WTC11 (cell line): ENCODE results near the gene KRTAP10-10. TPM values are rescaled to one million over a fixed set of nuclear protein-coding genes. Genes with fewer than 3 reads are reported as not detected.

Source experiments
- ATAC-seq: fragments of 200-7000 bp; cut with Tn5 transposase; 2 replicates; pipeline ENCODE4 v1.10.0; 2021; ENCODE audit warnings: mild to moderate bottlenecking, moderate library complexity
- CTCF ChIA-PET: fragments of 300-600 bp; sonication (Branson Sonifier 250); formaldehyde crosslinking; loops from one replicate; lab custom pipeline; 2021; ENCODE audit warnings: antibody characterized with exemption; lab: Charles Lee
- POLR2A ChIA-PET: fragments of 350-600 bp; sonication (Branson Sonifier 250); formaldehyde crosslinking; loops from one replicate; lab custom pipeline; 2021; ENCODE audit warnings: antibody characterized with exemption; lab: Charles Lee
- DNase-seq: peaks from one replicate; pipeline ENCODE4 v3.0.0; 2021; ENCODE audit warnings: low spot score
- H3K27ac Mint-ChIP-seq: 2 replicates; pipeline ENCODE4 v1.8.0; 2021; ENCODE audit warnings: mixed read lengths
- H3K27me3 Mint-ChIP-seq: 2 replicates; pipeline ENCODE4 v1.8.0; 2021; ENCODE audit warnings: low read depth, mild to moderate bottlenecking, moderate library complexity, mixed read lengths
- H3K36me3 Mint-ChIP-seq: 2 replicates; pipeline ENCODE4 v1.8.0; 2021; ENCODE audit warnings: mixed read lengths
- H3K4me1 Mint-ChIP-seq: 2 replicates; pipeline ENCODE4 v1.8.0; 2022; ENCODE audit warnings: mixed read lengths
- H3K4me3 Mint-ChIP-seq: 2 replicates; pipeline ENCODE4 v1.8.0; 2021; ENCODE audit warnings: mild to moderate bottlenecking, moderate library complexity, mixed read lengths
- H3K9me3 Mint-ChIP-seq: 2 replicates; pipeline ENCODE4 v1.8.0; 2021; ENCODE audit warnings: mixed read lengths
- ATF2 ChIP-seq: sonication (generic); formaldehyde crosslinking; IDR thresholded peaks from 2 replicates; pipeline ENCODE4 v1.8.1; 2022; ENCODE audit warnings: low read depth, missing genetic modification reagents, borderline replicate concordance
- EMX1 ChIP-seq: fragments of 250-450 bp; sonication (Bioruptor Pico); IDR thresholded peaks from 2 replicates; pipeline ENCODE4 v1.8.0; 2021; ENCODE audit warnings: mild to moderate bottlenecking
- ETV6 ChIP-seq: sonication (generic); formaldehyde crosslinking; IDR thresholded peaks from 2 replicates; pipeline ENCODE4 v1.8.1; 2022; ENCODE audit warnings: mild to moderate bottlenecking, missing genetic modification reagents
- FOXJ3 ChIP-seq: sonication (generic); formaldehyde crosslinking; IDR thresholded peaks from 2 replicates; pipeline ENCODE4 v1.9.0; 2021; ENCODE audit warnings: missing genetic modification reagents, mild to moderate bottlenecking, borderline replicate concordance
- FOXP1 ChIP-seq: sonication (generic); formaldehyde crosslinking; IDR thresholded peaks from 2 replicates; pipeline ENCODE4 v1.8.0; 2022; ENCODE audit warnings: missing genetic modification reagents, mild to moderate bottlenecking, moderate library complexity, borderline replicate concordance
- NFYB ChIP-seq: sonication (generic); formaldehyde crosslinking; conservative IDR thresholded peaks from 2 replicates; pipeline ENCODE4 v1.8.0; 2022; ENCODE audit warnings: low read depth, missing genetic modification reagents
- NR1H2 ChIP-seq: sonication (generic); formaldehyde crosslinking; IDR thresholded peaks from 2 replicates; pipeline ENCODE4 v1.9.0; 2021; ENCODE audit warnings: mild to moderate bottlenecking, moderate library complexity, missing genetic modification reagents
- RORB ChIP-seq: fragments of 250-450 bp; sonication (Bioruptor Pico); IDR thresholded peaks from 2 replicates; pipeline ENCODE4 v1.9.0; 2021; ENCODE audit warnings: mild to moderate bottlenecking
- STAT6 ChIP-seq: sonication (generic); formaldehyde crosslinking; conservative IDR thresholded peaks from 2 replicates; pipeline ENCODE4 v1.8.1; 2023; ENCODE audit warnings: mild to moderate bottlenecking, low read depth, missing genetic modification reagents, moderate library complexity
- TEAD4 ChIP-seq: sonication (generic); formaldehyde crosslinking; IDR thresholded peaks from 2 replicates; pipeline ENCODE4 v1.8.0; 2022; ENCODE audit warnings: mild to moderate bottlenecking, missing genetic modification reagents
- TP53 ChIP-seq: sonication (generic); formaldehyde crosslinking; IDR thresholded peaks from 2 replicates; pipeline ENCODE4 v1.8.1; 2023; ENCODE audit warnings: mild to moderate bottlenecking, missing genetic modification reagents
- ZNF121 ChIP-seq: sonication (generic); formaldehyde crosslinking; IDR thresholded peaks from 2 replicates; pipeline ENCODE4 v1.8.0; 2023; ENCODE audit warnings: missing genetic modification reagents
- ZNF138 ChIP-seq: sonication (generic); formaldehyde crosslinking; conservative IDR thresholded peaks from 2 replicates; pipeline ENCODE4 v1.8.1; 2022; ENCODE audit warnings: mild to moderate bottlenecking, moderate library complexity, missing genetic modification reagents
- ZNF219 ChIP-seq: sonication (generic); formaldehyde crosslinking; IDR thresholded peaks from 2 replicates; pipeline ENCODE4 v1.8.0; 2023; ENCODE audit warnings: missing genetic modification reagents, mild to moderate bottlenecking, borderline replicate concordance
- ZNF232 ChIP-seq: sonication (generic); formaldehyde crosslinking; IDR thresholded peaks from 2 replicates; pipeline ENCODE4 v1.8.0; 2022; ENCODE audit warnings: mild to moderate bottlenecking, missing genetic modification reagents
- ZNF396 ChIP-seq: fragments of 250-450 bp; sonication (Bioruptor Pico); IDR thresholded peaks from 2 replicates; pipeline ENCODE4 v1.8.0; 2021; ENCODE audit warnings: mild to moderate bottlenecking, moderate library complexity, borderline replicate concordance
- ZNF416 ChIP-seq: fragments of 250-450 bp; sonication (Bioruptor Pico); IDR thresholded peaks from 2 replicates; pipeline ENCODE4 v1.9.0; 2021; ENCODE audit warnings: mild to moderate bottlenecking, inconsistent platforms
- ZNF423 ChIP-seq: fragments of 250-450 bp; sonication (Bioruptor Pico); IDR thresholded peaks from 2 replicates; pipeline ENCODE4 v2.1.2; 2022; ENCODE audit warnings: mild to moderate bottlenecking, moderate library complexity
- total RNA-seq: library from RNA; stranded (reverse); gene quantifications from 3 replicates; pipeline ENCODE4 v1.2.3, GENCODE V29; 2021
- TF ChIP-seq, protein P1 (sequence below): sonication (generic); formaldehyde crosslinking; conservative IDR thresholded peaks from 2 replicates; pipeline ENCODE4 v1.8.1; 2022; ENCODE audit warnings: mild to moderate bottlenecking, missing genetic modification reagents
- TF ChIP-seq, protein P2 (sequence below): sonication (generic); formaldehyde crosslinking; IDR thresholded peaks from 2 replicates; pipeline ENCODE4 v1.8.0; 2023; ENCODE audit warnings: mild to moderate bottlenecking, missing genetic modification reagents
- TF ChIP-seq, protein P3 (sequence below): fragments of 250-450 bp; sonication (Bioruptor Pico); IDR thresholded peaks from 2 replicates; pipeline ENCODE4 v1.9.0; 2021; ENCODE audit warnings: moderate library complexity, mild to moderate bottlenecking, inconsistent platforms, borderline replicate concordance
- TF ChIP-seq, protein P4 (sequence below): fragments of 250-450 bp; sonication (Bioruptor Pico); IDR thresholded peaks from 2 replicates; pipeline ENCODE4 v1.9.0; 2021; ENCODE audit warnings: mild to moderate bottlenecking, borderline replicate concordance

Gene KRTAP10-10
- total RNA-seq, 1 experiment from 2014 or later = not detected

GRCh38 chr21:44615466-44615865 is 21.7 kb upstream of the KRTAP10-10 start (continued):
- TF ChIP-seq RORB (CRISPR knock-in tag) = no peak
- TF ChIP-seq, protein P1, sequence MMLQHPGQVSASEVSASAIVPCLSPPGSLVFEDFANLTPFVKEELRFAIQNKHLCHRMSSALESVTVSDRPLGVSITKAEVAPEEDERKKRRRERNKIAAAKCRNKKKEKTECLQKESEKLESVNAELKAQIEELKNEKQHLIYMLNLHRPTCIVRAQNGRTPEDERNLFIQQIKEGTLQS (CRISPR knock-in tag) = no peak
- no peak for TF ChIP-seq ETV6
- TF ChIP-seq ZNF416 = no peak
- no peak for TF ChIP-seq FOXP1 (CRISPR knock-in tag)
- TF ChIP-seq ZNF232 (CRISPR knock-in tag) = no peak

- Mint-ChIP-seq H3K4me1 (peaks cover 31% of the 10 kb centered on the region), H3K27me3 (peaks cover 4% of the 10 kb centered on the region), H3K36me3 (peaks cover 34% of the 10 kb centered on the region), H3K4me3 (no peak overlapping the region), H3K9me3 (peaks cover 32% of the 10 kb centered on the region), H3K27ac (no peak overlapping the region)
- POLR2A ChIA-PET = no interaction called here
- TF ChIP-seq ZNF423 (CRISPR knock-in tag) (0 out of 2 replicates have a peak, but pooled peaks have one; percentile 15), ATF2 (CRISPR knock-in tag) (no peak), TEAD4 (no peak)
- TF ChIP-seq, protein P2, sequence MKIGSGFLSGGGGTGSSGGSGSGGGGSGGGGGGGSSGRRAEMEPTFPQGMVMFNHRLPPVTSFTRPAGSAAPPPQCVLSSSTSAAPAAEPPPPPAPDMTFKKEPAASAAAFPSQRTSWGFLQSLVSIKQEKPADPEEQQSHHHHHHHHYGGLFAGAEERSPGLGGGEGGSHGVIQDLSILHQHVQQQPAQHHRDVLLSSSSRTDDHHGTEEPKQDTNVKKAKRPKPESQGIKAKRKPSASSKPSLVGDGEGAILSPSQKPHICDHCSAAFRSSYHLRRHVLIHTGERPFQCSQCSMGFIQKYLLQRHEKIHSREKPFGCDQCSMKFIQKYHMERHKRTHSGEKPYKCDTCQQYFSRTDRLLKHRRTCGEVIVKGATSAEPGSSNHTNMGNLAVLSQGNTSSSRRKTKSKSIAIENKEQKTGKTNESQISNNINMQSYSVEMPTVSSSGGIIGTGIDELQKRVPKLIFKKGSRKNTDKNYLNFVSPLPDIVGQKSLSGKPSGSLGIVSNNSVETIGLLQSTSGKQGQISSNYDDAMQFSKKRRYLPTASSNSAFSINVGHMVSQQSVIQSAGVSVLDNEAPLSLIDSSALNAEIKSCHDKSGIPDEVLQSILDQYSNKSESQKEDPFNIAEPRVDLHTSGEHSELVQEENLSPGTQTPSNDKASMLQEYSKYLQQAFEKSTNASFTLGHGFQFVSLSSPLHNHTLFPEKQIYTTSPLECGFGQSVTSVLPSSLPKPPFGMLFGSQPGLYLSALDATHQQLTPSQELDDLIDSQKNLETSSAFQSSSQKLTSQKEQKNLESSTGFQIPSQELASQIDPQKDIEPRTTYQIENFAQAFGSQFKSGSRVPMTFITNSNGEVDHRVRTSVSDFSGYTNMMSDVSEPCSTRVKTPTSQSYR (CRISPR knock-in tag) = no peak
- DNase-seq = no peak
- ATAC-seq = no peak
- CTCF ChIA-PET = interaction anchor here (3.6 kb wide), 1 partner anchor 177 kb away, joined by 16 read pairs; no protein-coding TSS in a partner anchor
These were observed 21.1 kb upstream of the KRTAP10-10 start for GRCh38 chr21:44615911-44616590.

DNA sequence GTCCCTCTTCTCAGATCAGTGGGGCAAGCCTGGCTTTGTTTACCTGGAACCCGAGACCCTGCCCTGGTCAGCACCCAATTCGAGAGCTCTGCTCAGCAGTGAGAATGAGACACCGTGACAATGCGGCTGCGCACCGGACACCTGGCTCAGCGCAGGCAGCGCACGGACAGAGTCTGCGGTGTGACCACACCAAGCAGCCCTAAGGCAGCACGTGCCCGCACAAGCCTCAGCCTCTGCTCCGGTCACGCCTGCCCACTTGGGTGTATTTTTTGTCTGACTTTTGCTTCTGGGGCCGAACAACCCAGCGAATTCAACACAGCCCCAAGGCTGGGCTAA is 20.6 kb upstream of the KRTAP10-10 start:
- ATAC-seq = no peak
- POLR2A ChIA-PET = no interaction called here
- peaks cover under 1% of the 10 kb centered on the region for H3K27me3 Mint-ChIP-seq
- TF ChIP-seq, protein P3, sequence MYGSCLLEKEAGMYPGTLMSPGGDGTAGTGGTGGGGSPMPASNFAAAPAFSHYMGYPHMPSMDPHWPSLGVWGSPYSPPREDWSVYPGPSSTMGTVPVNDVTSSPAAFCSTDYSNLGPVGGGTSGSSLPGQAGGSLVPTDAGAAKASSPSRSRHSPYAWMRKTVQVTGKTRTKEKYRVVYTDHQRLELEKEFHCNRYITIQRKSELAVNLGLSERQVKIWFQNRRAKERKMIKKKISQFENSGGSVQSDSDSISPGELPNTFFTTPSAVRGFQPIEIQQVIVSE (CRISPR knock-in tag) = no peak
- no peak for TF ChIP-seq STAT6 (CRISPR knock-in tag)
- no peak for TF ChIP-seq NFYB (CRISPR knock-in tag)
- TF ChIP-seq NR1H2 (CRISPR knock-in tag) = no peak
- TF ChIP-seq EMX1 = no peak
- no peak for TF ChIP-seq ZNF396
- TF ChIP-seq TP53 (CRISPR knock-in tag) = no peak
- TF ChIP-seq, protein P4, sequence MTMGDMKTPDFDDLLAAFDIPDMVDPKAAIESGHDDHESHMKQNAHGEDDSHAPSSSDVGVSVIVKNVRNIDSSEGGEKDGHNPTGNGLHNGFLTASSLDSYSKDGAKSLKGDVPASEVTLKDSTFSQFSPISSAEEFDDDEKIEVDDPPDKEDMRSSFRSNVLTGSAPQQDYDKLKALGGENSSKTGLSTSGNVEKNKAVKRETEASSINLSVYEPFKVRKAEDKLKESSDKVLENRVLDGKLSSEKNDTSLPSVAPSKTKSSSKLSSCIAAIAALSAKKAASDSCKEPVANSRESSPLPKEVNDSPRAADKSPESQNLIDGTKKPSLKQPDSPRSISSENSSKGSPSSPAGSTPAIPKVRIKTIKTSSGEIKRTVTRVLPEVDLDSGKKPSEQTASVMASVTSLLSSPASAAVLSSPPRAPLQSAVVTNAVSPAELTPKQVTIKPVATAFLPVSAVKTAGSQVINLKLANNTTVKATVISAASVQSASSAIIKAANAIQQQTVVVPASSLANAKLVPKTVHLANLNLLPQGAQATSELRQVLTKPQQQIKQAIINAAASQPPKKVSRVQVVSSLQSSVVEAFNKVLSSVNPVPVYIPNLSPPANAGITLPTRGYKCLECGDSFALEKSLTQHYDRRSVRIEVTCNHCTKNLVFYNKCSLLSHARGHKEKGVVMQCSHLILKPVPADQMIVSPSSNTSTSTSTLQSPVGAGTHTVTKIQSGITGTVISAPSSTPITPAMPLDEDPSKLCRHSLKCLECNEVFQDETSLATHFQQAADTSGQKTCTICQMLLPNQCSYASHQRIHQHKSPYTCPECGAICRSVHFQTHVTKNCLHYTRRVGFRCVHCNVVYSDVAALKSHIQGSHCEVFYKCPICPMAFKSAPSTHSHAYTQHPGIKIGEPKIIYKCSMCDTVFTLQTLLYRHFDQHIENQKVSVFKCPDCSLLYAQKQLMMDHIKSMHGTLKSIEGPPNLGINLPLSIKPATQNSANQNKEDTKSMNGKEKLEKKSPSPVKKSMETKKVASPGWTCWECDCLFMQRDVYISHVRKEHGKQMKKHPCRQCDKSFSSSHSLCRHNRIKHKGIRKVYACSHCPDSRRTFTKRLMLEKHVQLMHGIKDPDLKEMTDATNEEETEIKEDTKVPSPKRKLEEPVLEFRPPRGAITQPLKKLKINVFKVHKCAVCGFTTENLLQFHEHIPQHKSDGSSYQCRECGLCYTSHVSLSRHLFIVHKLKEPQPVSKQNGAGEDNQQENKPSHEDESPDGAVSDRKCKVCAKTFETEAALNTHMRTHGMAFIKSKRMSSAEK (CRISPR knock-in tag) = no peak
- no peak for TF ChIP-seq FOXJ3 (CRISPR knock-in tag)
- TF ChIP-seq ZNF219 (CRISPR knock-in tag) = no peak
- TF ChIP-seq ETV6 = no peak
- TF ChIP-seq ZNF138 (CRISPR knock-in tag) = no peak
- no peak for TF ChIP-seq ZNF121
- no peak for TF ChIP-seq ZNF416

More for the DNA sequence above, 20.6 kb upstream of the KRTAP10-10 start:
- peaks cover 31% of the 10 kb centered on the region for H3K4me1 Mint-ChIP-seq
- H3K4me3 Mint-ChIP-seq = no peak overlapping the region
- peaks cover 30% of the 10 kb centered on the region for H3K9me3 Mint-ChIP-seq
- no peak for DNase-seq
- H3K27ac Mint-ChIP-seq = no peak overlapping the region
- peaks cover 29% of the 10 kb centered on the region for H3K36me3 Mint-ChIP-seq
- CTCF ChIA-PET = interaction anchor here (0.6 to 3.6 kb wide), 5 partner anchors 106 to 276 kb away, joined by 4 to 16 read pairs (median 4); no protein-coding TSS in a partner anchor
